K562 (cell line): ENCODE results near the gene PHF20.

Source experiments
- BRD4 ChIP-seq: fragments of 200-600 bp; sonication (generic); IDR thresholded peaks from 2 replicates; pipeline ENCODE4 v1.6.1; 2017; ENCODE audit warnings: inconsistent platforms
- TF ChIP-seq, protein P1 (sequence below): sonication (generic); formaldehyde crosslinking; IDR thresholded peaks from 2 replicates; pipeline ENCODE4 v1.5.0; 2020; ENCODE audit warnings: missing genetic modification reagents

GRCh38 chr20:35840421-35840820, 68.6 kb downstream of the PHF20 start:
- TF ChIP-seq, protein P1, sequence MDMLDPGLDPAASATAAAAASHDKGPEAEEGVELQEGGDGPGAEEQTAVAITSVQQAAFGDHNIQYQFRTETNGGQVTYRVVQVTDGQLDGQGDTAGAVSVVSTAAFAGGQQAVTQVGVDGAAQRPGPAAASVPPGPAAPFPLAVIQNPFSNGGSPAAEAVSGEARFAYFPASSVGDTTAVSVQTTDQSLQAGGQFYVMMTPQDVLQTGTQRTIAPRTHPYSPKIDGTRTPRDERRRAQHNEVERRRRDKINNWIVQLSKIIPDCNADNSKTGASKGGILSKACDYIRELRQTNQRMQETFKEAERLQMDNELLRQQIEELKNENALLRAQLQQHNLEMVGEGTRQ (CRISPR knock-in tag), result no peak
- no peak for TF ChIP-seq BRD4
